SK-N-SH treated with all-trans-retinoic acid at 6 μM for 48 hours (cell line): ENCODE results near the gene CTDNEP1.

Source experiments
- ATAC-seq: fragments of 200-7000 bp; cut with Tn5 transposase; 3 replicates; pipeline ENCODE4 v1.9.1; 2020; ENCODE audit warnings: mild to moderate bottlenecking, moderate library complexity
- ARNTL ChIP-seq: fragments of 450-650 bp; formaldehyde crosslinking; IDR thresholded peaks from 2 replicates; pipeline ENCODE4 v1.5.0; 2020; ENCODE audit warnings: low read depth, mild to moderate bottlenecking, moderate library complexity, borderline replicate concordance
- BACH2 ChIP-seq: fragments of 250-450 bp; sonication (Bioruptor Pico); IDR thresholded peaks from 2 replicates; pipeline ENCODE4 v1.9.0; 2021; ENCODE audit warnings: mild to moderate bottlenecking, borderline replicate concordance
- CREB5 ChIP-seq: fragments of 250-450 bp; sonication (Bioruptor Pico); IDR thresholded peaks from 2 replicates; pipeline ENCODE4 v1.5.1; 2020; ENCODE audit warnings: low read depth, mild to moderate bottlenecking, moderate library complexity
- CSDC2 ChIP-seq: fragments of 250-450 bp; sonication (Bioruptor Pico); IDR thresholded peaks from 2 replicates; pipeline ENCODE4 v1.5.0; 2020; ENCODE audit warnings: mild to moderate bottlenecking, moderate library complexity
- ESRRG ChIP-seq: fragments of 250-450 bp; sonication (Bioruptor Pico); IDR thresholded peaks from 2 replicates; pipeline ENCODE4 v1.6.1; 2021; ENCODE audit warnings: mild to moderate bottlenecking
- GLIS3 ChIP-seq: fragments of 250-450 bp; sonication (Bioruptor Pico); IDR thresholded peaks from 2 replicates; pipeline ENCODE4 v1.5.0; 2020; ENCODE audit warnings: mild to moderate bottlenecking, moderate library complexity
- OSR1 ChIP-seq: fragments of 250-450 bp; sonication (Bioruptor Pico); IDR thresholded peaks from 2 replicates; pipeline ENCODE4 v1.8.0; 2022; ENCODE audit warnings: moderate library complexity, mild to moderate bottlenecking, inconsistent platforms
- PATZ1 ChIP-seq: fragments of 250-450 bp; sonication (Bioruptor Pico); IDR thresholded peaks from 2 replicates; pipeline ENCODE4 v1.8.0; 2020; ENCODE audit warnings: mild to moderate bottlenecking, moderate library complexity, borderline replicate concordance
- PPARA ChIP-seq: fragments of 250-450 bp; sonication (Bioruptor Pico); IDR thresholded peaks from 2 replicates; pipeline ENCODE4 v1.5.0; 2020; ENCODE audit warnings: mild to moderate bottlenecking, borderline replicate concordance
- SNAI2 ChIP-seq: fragments of 250-450 bp; sonication (Bioruptor Pico); IDR thresholded peaks from 2 replicates; pipeline ENCODE4 v1.5.0; 2020; ENCODE audit warnings: mild to moderate bottlenecking, moderate library complexity
- TCF4 ChIP-seq: fragments of 250-450 bp; sonication (Bioruptor Pico); IDR thresholded peaks from 2 replicates; pipeline ENCODE4 v1.8.0; 2021; ENCODE audit warnings: mild to moderate bottlenecking, moderate library complexity, borderline replicate concordance
- TOX ChIP-seq: fragments of 250-450 bp; sonication (Bioruptor Pico); IDR thresholded peaks from 2 replicates; pipeline ENCODE4 v1.8.0; 2021; ENCODE audit warnings: mild to moderate bottlenecking, moderate library complexity, borderline replicate concordance
- TSHZ2 ChIP-seq: fragments of 250-450 bp; sonication (Bioruptor Pico); IDR thresholded peaks from 2 replicates; pipeline ENCODE4 v1.5.0; 2020; ENCODE audit warnings: mild to moderate bottlenecking, moderate library complexity
- ZC3H10 ChIP-seq: fragments of 250-450 bp; sonication (Bioruptor Pico); IDR thresholded peaks from 2 replicates; pipeline ENCODE4 v1.5.1; 2021; ENCODE audit warnings: mild to moderate bottlenecking, moderate library complexity
- ZFP3 ChIP-seq: fragments of 250-450 bp; sonication (Bioruptor Pico); IDR thresholded peaks from 2 replicates; pipeline ENCODE4 v1.5.0; 2020; ENCODE audit warnings: mild to moderate bottlenecking, moderate library complexity
- ZNF565 ChIP-seq: fragments of 450-650 bp; formaldehyde crosslinking; conservative IDR thresholded peaks from 2 replicates; pipeline ENCODE4 v1.5.0; 2020; ENCODE audit warnings: low read depth, mild to moderate bottlenecking, moderate library complexity
- ZNF70 ChIP-seq: fragments of 450-650 bp; formaldehyde crosslinking; IDR thresholded peaks from 2 replicates; pipeline ENCODE4 v1.5.0; 2020; ENCODE audit warnings: mild to moderate bottlenecking, moderate library complexity
- ZNF8 ChIP-seq: fragments of 450-650 bp; formaldehyde crosslinking; IDR thresholded peaks from 2 replicates; pipeline ENCODE4 v1.5.0; 2020; ENCODE audit warnings: mild to moderate bottlenecking, moderate library complexity
- TF ChIP-seq, protein P1 (sequence below): fragments of 250-450 bp; sonication (Bioruptor Pico); IDR thresholded peaks from 2 replicates; pipeline ENCODE4 v1.5.1; 2021; ENCODE audit warnings: mild to moderate bottlenecking, moderate library complexity
- TF ChIP-seq, protein P2 (sequence below): fragments of 250-450 bp; sonication (Bioruptor Pico); IDR thresholded peaks from 2 replicates; pipeline ENCODE4 v1.8.0; 2021; ENCODE audit warnings: low read depth, mild to moderate bottlenecking, moderate library complexity, borderline replicate concordance

CTDNEP1 gene

DNA sequence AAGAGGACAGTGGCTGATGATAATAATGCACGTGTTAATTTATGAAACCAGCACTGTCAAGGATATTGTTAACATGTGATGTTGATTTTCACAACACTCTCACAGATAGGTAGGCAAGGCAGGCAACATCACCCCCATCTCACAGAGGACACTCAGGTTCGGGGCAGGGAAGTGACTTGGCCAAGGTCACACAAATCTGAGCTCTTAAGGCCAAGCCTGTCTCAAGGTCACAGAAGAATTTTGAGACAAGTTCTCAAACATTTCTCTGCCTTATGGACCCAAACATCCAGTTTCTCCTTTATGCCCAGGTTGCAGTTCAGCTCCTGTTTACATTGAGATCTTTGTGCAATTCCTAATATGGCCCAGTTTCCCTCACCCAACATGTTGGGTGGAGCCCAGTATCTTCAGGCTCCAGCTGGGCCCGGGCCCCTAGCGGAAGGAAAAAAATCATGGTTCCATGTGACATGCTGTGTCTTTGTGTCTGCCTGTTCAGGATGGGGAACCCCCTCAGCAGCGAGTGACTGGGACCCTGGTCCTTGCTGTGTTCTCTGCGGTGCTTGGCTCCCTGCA, 31.3 kb upstream of the CTDNEP1 start:
- no peak for ATAC-seq
- TF ChIP-seq BACH2 (CRISPR knock-in tag) (no peak), ZNF565 (no peak), CSDC2 (no peak), SNAI2 (CRISPR knock-in tag) (no peak), TOX (no peak), ZFP3 (CRISPR knock-in tag) (no peak), TSHZ2 (CRISPR knock-in tag) (no peak), GLIS3 (CRISPR knock-in tag) (no peak), ZNF70 (CRISPR knock-in tag) (no peak), PPARA (CRISPR knock-in tag) (no peak), ZC3H10 (CRISPR knock-in tag) (no peak), CREB5 (CRISPR knock-in tag) (no peak), ESRRG (no peak), OSR1 (CRISPR knock-in tag) (no peak), PATZ1 (CRISPR knock-in tag) (no peak), TCF4 (CRISPR knock-in tag) (no peak), ZNF8 (CRISPR knock-in tag) (no peak)
- TF ChIP-seq, protein P1, sequence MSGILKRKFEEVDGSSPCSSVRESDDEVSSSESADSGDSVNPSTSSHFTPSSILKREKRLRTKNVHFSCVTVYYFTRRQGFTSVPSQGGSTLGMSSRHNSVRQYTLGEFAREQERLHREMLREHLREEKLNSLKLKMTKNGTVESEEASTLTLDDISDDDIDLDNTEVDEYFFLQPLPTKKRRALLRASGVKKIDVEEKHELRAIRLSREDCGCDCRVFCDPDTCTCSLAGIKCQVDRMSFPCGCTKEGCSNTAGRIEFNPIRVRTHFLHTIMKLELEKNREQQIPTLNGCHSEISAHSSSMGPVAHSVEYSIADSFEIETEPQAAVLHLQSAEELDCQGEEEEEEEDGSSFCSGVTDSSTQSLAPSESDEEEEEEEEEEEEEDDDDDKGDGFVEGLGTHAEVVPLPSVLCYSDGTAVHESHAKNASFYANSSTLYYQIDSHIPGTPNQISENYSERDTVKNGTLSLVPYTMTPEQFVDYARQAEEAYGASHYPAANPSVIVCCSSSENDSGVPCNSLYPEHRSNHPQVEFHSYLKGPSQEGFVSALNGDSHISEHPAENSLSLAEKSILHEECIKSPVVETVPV, result no peak

DNA sequence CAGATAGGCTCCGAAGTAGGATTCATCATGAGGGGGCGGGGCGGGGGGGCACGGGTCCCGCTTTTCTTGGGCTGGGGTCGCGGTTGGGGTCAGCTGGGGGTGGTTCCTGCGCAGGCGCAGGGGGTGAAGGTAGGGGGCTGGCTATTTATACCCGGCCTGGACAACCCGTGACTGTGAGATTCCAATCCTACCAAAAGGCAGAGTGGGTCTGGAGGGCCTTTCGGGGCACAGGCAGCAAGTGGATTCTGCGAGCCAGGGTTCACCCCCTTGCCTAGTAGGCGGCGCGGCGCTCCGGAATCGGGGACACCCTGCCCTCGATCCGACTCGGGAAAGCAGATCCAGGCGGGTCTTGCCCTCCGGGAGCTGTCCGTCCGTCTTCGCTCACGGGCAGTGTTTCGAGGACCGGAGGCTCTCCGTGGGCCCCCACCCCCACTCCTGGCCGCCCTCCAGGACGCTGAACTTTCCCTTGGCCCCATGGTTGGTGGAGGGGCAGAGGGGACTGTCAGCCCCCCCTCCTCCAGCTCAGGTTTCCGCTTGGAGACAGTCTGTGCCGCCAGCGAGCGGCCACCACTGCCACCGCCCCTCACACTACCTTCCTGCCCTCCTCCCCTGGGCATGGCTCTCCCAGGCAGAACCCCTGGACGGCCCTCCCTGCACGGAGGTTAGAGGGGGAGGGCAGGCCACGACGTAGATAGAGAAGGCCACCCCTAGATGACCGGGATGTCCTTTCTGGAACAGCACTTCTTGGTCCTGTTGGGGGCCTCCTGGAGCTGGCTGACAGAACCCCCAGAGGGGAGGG, 30.6 kb upstream of the CTDNEP1 start:
- TF ChIP-seq ZNF565 (no peak), ZNF8 (CRISPR knock-in tag) (no peak), TSHZ2 (CRISPR knock-in tag) (no peak), ZNF70 (CRISPR knock-in tag) (no peak), SNAI2 (CRISPR knock-in tag) (no peak), PATZ1 (CRISPR knock-in tag) (no peak), ESRRG (no peak), GLIS3 (CRISPR knock-in tag) (no peak), ARNTL (CRISPR knock-in tag) (no peak), CSDC2 (no peak), ZC3H10 (CRISPR knock-in tag) (no peak), TOX (no peak), OSR1 (CRISPR knock-in tag) (no peak), PPARA (CRISPR knock-in tag) (no peak)
- TF ChIP-seq, protein P2, sequence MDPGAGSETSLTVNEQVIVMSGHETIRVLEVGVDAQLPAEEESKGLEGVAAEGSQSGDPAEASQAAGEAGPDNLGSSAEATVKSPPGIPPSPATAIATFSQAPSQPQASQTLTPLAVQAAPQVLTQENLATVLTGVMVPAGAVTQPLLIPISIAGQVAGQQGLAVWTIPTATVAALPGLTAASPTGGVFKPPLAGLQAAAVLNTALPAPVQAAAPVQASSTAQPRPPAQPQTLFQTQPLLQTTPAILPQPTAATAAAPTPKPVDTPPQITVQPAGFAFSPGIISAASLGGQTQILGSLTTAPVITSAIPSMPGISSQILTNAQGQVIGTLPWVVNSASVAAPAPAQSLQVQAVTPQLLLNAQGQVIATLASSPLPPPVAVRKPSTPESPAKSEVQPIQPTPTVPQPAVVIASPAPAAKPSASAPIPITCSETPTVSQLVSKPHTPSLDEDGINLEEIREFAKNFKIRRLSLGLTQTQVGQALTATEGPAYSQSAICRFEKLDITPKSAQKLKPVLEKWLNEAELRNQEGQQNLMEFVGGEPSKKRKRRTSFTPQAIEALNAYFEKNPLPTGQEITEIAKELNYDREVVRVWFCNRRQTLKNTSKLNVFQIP (CRISPR knock-in tag), result no peak
- TF ChIP-seq, protein P1, result no peak
- no peak for ATAC-seq
